GM21526 (cell line): ENCODE results near the gene MEF2D.

ENCODE experiments used
- ATAC-seq: cut with Tn5 transposase; IDR thresholded peaks from one replicate; pipeline ENCODE4 v1.9.1; 2021; ENCODE audit warnings: moderate library complexity; ENCODE audit not compliant: unreplicated experiment, low FRiP score

Gene MEF2D

DNA sequence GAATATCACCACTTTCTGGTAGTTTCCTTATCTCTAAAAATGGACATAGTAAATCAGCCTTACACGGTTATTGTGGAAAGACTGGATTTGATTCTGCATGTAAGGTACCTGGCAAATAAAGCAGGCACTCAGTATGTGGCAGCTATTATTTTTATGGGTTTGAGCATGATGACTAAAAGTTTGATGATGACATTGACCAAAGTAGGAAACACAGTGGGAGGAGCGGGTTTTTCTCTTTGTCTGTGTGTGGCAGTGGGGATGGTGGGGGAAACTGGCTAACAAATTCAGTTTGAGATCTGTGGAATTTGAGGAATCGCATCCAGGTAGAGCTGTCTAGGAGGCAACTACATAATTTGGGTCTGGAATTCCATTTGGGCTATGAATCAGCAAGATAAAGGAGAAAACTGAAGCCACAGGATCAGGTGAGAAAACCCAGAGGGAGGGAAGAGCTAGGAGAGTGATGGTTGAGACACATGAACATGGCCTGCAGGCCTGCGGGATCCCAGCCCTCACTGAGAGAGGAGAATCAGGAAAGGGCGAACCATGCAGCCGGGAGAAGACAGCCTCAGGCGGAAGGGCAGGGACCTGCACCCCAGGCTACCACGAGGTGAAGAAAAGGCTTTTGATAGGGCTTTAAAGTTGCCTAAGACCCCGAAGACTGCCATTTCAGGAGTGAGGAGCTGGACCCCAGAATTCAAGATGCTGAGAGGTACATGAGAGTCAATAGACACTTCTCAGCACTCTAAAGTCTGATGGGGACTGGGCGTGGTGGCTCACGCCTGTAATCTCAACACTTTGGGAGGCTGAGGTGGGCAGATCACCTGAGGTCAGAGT, 52.2 kb downstream of the MEF2D start:
- no peak for ATAC-seq

- ATAC-seq, result no peak
These were observed 54.7 kb downstream of the MEF2D start for GRCh38 chr1:156445789-156446263.

DNA sequence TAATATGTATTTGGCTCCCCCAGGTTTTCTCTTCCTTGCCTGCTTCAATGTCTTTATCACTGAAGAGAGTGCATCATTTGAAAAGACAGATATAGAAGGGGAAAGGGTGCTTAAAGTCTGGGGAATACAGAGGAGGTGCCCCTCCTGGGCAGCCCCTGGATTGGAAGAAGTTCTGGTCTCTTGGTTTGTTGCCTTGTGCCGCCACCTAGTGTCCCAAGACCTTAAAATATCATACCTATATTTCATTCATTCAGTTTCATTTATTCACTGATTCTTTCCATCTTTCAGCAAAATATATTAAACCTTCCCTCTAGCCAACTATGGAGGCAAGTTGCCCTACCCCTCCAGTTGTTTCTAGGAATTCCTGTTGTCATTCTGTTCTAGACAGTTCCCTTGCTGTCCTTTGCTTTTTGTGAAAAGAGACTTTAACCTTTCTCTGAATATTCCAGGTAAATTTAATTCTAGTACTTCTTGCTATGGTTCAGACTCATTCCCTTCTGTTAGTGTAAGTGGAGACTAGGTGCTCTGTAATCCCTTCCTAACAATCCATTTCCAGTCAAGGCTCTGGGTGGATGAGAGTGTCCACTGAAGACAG, 56.1 kb downstream of the MEF2D start:
- no peak for ATAC-seq

DNA sequence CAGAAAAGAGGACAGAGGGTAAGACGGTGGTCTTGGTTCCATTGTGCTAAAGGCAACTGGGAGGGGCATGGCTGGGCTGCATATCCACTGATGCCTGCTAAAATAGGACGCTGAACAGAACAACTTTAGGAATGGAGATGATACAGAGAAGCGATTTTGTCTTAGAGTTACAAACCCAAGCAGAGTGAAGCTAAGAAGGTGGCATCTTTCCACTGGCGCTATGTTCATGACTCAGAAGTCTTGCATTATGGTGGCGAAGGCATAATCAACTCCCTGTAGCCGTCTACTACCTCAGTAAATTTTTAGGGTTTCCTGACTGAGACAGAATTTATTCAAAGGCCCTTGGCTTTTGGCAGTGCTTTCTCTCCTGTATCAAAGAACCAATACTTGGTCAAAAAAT, 57.3 kb downstream of the MEF2D start:
- no peak for ATAC-seq

DNA sequence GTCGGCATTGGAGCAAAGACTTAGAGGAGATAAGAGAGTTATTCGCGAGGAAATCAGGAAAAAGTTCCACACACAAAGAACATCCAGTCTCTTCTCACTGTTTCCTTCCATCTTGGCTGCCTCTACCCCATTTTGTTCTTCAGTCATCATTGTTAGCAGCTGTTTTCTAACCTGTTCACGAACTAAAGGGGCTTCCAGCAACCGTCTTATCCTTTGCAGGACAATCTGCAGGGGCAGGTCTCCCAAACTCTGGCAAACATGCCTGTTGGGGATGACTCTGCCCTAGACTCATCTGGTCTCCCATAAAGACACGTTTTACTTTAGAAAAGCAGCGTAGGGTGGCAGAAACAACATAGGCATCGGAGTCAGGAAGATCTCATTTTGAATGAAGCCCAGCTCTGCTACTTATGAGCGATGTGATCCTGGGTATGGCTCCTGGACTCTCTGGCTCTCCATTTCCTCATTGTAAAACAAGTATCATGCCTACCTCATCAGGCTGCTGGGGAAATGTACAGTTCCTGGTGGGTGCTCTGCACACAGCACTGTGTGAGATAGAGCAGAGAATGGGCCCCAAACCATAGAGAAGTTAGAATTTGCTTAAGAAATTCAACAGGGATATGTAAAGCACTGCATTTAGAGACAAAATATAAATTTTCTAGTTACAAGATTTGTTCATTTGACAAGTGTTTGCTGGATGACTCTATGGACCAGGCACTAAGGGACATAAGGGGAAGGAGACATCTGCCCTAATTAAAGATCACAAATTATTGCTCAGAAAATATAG, 59.7 kb downstream of the MEF2D start:
- no peak for ATAC-seq

DNA sequence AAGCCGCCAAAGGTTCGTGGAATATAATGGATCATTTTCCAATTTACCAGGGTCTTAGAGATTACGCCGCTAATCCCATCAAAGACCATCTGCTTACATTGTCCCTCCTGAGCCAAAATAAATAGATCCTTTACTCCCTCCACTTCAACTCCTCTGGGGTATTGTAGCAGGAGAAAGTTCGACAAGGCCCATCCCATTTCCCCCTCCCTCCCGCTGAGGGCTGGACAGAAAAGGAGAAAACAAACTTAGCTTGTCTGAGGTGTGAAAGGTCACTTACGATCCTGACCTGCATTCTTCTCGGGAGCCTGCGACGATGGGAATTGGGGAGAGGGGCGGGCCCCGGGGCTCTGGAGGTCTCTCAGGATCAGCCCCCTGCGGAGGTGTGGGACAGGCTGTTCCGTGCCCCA, 60.8 kb downstream of the MEF2D start:
- ATAC-seq, result no peak

DNA sequence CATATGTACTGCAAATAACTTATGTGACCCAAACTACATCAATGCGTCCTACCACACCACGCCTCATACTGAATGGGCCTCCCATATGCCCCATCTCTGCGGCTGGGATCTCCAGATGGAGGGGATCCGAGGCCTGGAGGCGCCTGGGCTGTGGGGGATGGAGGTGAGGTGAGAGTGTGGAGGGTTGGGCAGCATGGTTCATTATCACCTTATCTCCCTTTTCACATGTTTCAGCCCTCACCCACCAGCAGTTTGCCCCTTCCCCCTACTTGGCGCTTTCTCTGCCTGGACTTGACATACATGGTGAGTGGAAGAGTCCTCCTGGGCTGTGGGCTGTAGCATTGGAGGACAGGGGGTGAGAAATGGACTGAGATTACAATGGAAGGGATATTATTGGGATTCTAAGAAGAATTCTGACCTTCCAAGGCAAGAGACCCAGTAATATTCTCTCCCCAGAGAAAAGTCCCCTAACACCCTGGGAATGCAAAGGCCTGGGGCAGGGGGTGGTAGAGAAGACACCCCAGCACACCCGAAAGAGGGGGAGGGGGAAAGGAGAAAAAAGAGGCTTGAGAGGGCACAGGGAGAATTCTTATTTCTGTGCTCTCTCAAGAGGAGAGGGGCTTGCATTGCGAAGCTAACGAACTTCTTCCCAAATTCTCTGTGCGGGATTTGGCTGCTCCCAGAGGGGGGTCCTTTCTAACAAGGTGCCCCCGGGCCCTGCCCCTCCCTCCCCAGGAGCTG, 61.4 kb downstream of the MEF2D start:
- ATAC-seq, result no peak

- ATAC-seq, result no peak
These were observed 62.1 kb downstream of the MEF2D start for GRCh38 chr1:156438278-156438987.

DNA sequence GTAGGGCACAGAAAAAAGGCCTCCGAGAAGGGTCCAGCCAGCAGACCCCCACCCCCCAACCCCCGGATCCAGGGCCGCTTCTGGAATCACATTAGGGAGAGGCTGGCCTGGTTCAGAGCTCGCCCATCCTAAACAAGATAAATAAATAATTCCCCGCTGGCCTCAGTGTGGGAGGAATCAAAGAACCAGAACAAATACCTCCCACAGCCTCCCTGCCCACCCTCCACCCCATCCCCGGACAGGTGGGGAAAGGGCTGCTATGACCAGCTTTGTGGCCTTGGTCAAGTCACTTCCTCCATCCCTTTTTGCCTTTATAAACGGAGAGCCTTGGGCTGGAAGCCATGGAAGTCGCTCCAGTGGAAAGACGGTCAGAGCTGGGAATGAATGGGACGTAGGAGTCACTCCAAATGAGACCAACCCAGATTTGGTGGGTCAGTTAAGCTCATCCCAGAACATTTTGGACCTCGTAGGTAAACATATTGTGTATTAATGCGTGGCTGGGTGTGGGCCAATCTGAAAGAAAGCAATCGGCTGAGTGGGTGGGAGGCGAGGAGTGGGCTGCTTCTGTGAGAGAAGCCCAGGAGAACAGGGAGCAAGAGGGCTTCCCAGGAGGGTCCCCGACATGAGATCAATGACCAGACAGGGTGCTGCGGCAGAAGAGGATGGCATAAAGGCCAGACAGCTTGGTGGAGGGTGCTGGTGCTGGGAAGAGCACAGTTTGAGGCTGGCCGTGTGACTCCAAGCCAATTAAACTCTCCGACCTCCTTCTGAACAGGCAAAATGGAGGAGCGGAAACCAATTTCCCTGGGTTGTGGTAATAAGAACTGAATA, 63.3 kb downstream of the MEF2D start:
- no peak for ATAC-seq

DNA sequence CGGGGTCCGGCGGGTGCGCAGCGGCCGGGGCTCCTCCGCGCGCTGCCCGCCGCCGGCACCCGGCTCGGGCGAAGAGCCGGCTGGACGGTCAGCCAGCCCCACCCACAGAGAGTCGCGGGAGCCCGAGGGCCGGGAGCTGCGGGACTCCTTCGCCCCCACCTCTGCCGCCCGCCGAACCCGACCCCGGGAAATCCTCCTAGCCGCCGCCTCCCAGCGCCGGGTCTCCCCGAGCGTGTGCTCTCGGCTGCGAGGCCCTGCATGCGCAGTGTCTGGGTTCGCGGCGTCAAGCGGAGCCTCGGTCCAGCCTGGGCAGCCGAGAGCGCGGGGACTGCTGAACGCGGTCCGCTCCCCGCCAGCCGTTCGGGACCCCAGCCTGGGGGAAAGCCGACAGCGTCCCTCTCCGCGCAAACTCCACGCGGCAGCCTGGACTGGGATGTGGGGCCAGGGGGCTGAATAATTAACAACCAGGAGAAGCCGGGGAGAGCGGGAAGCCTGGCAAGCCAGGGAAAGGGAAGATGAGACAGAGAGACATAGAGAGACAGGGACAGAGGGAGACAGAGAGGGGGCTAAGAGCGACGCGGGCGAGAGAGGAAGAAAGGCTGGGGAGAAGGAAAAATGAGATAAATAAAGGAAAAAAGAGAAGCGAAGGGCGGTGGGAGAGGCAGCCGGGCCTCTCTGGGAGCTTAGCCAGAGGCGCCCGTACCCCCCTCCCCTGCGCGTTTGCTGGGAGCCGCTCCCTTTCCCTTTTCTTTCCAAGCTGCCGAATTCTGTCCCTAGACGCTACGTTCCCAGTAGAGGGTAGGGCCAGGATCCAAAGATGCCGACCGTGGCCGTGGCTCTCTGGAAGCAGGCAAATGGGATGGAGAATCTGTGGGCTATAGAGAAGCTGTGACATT, 64.2 kb downstream of the MEF2D start:
- ATAC-seq, result no peak

DNA sequence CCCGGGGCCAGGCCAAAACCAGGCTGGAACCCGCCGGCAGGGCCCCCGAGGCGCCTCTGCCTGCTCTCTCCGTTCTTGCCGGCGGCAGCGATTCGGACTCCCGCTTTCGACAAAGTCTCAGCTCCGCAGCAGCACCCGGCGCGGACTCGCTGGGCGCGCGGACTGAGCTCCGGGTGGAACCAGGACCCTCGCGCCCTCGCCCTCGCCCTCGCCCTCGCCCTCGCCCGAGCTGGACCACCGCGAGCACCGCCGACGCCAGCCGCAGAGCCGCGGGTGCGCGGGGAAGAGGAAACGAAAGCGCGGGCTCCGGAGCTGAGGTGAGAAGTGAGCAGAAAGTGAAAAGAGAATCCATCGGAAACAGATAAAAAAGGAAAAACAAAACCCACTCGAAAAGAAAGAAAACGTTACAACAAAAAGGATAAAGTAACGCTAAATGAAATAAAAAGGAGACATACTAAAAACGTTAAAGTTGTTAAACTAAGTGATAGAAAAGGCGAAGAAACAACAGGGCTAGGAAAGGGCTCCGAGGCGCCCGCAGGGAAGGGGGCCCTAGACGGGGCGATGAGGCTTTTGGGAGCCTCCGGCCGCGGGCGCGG, 64.9 kb downstream of the MEF2D start:
- ATAC-seq, result no peak

DNA sequence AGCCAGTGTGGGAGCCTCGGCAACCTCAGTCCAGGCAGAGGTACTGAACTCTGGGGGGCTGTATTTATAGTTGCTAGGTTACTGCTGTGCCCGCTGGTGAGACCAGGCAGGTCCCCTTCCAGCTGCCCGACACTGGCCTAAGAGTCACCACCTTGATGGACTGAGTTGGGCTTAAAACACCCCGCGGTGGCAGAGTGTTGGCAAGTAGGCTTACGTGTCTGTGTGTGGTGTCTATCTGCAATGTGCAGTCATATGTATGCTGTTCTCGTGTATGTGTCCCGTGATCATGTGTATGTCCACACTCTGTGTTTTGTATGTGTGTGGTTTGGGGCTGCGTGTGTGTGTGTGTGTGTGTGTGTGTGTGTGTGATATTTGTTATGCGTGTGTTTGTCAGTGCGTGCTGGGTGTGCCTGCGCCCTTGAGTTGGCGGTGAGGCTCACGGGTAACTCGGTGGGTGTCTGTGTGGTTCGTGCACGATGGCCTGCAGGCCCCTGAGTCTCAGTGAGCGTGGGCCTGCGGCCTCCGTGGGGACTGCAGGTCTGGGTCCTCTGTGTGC, 65.5 kb downstream of the MEF2D start:
- no peak for ATAC-seq

- ATAC-seq, result no peak
These were observed 67.0 kb downstream of the MEF2D start for GRCh38 chr1:156433602-156434001.

DNA sequence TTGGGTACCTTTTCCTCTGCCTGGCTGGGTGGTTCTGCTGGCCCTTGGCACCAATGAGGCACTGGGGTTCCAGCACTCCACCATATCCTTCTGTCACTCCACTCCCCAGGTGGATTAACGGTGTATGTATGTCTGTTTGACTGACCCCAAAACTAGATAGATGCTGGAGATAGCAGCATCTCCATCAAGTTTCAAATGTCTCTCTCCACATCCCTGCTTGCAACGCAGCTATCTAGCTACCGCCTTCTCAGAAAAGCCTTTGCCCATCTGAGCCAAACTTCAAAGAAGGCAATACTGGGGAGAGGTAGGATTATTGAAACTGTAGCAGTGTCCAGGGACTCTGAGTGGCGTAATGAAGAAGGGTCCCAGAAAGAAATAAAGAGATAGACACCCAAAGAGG, 67.5 kb downstream of the MEF2D start:
- no peak for ATAC-seq

GRCh38 chr1:156432669-156433018, 67.9 kb downstream of the MEF2D start:
- ATAC-seq, result no peak

DNA sequence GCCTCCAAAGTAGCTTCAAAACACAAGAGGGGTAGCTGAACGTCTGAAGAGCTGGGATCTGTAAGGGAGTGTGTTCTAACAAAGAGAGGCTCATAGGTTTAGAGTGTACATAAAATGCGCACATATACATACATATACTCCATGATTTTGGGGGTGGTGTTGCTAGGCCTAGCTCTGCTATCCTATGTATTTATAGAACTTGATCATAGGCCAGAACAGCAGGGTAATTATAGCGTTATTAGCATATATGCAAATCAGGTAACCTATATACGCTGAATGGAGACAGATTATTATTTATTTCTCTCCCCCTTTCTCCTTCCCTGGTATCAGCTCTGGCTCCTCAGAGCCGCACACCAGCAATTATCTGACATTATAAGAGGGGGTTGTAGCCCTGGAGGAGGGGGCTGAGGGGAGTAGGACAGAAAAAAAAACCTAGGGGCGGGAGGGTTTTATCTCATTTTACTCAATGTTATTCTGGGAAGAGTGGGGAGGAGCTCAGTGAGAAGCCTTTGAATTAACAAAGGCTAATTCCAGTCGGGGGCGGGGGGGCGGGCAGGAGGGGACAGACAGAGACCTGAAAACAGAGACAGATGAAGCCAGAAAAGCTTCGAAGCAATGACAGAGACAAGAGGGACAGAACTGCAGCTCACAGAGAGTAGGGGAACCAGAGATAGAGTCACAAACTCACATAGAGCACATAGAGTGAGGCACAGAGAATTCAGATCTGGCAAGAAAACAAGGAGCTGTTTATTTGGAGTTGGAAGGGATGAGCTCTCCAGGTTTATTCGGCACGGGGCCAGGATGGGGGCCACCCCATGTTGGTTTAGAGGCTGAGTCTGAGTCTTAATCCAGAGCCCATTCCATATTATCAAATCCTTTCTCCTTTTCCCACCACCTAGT, 68.6 kb downstream of the MEF2D start:
- ATAC-seq, result no peak

DNA sequence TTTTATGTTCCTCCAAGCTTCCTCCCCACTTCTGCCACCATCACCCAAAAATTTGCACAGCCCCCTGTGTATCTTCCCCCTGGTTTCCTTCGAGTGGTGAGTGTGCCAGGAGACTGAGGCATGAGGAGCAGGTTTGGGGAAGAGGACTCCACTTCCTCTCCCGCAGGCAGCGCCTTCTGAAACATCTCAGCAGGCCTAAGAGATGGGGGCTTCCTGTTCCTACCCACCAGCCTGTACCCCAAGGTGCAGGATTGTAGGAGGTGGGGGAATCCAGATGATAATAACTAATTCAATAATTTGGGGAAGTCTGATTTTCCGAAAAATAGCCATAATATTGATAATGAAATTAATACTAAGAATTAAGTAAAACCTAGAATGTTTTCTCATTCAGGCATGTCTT, 69.2 kb downstream of the MEF2D start:
- no peak for ATAC-seq
